Uterus (tissue), 4 donors: ENCODE data around the gene HPCAL4. TPM values are rescaled to one million over a fixed set of nuclear protein-coding genes. Genes with fewer than 3 reads are reported as not detected.

ENCODE experiments used
- DNase-seq, 2 donors: peaks; one replicate each; pipeline ENCODE4 v3.0.0-alpha.2; 2019 to 2020
- H3K27ac ChIP-seq, 2 donors: fragments of 200-600 bp; sonication (generic); 1 replicate in 1 of 2; 2 replicates in 1 of 2; pipeline ENCODE4 v1.5.1; 2016 to 2018
- H3K27me3 ChIP-seq, 2 donors: fragments of 200-600 bp; sonication (generic); one replicate each; pipeline ENCODE4 v1.5.1; 2018 to 2019; ENCODE audit warnings: control low read depth in 1 of 2
- H3K36me3 ChIP-seq, 2 donors: fragments of 200-600 bp; sonication (generic); one replicate each; pipeline ENCODE4 v1.5.1; 2019; ENCODE audit warnings: control low read depth in 1 of 2
- H3K4me1 ChIP-seq, 2 donors: fragments of 200-600 bp; sonication (generic); one replicate each; pipeline ENCODE4 v1.5.1; 2018 to 2019; ENCODE audit warnings: control low read depth in 1 of 2
- H3K4me3 ChIP-seq, 2 donors: fragments of 200-600 bp; sonication (generic); 1 replicate in 1 of 2; 2 replicates in 1 of 2; pipeline ENCODE4 v1.5.1; 2018 to 2019; ENCODE audit warnings: mild to moderate bottlenecking in 1 of 2
- H3K9me3 ChIP-seq, 2 donors: fragments of 200-600 bp; sonication (generic); one replicate each; pipeline ENCODE4 v1.5.1; 2019; ENCODE audit warnings: control low read depth in 1 of 2
- CTCF ChIP-seq, 4 experiments: fragments of 200-600 bp in 2 of 4; fragments of 450-650 bp in 2 of 4; sonication (generic) in 2 of 4; IDR thresholded peaks; one replicate each; pipeline ENCODE4 v1.5.1; 2016 to 2019; ENCODE audit warnings: antibody characterized with exemption in 4 of 4, mild to moderate bottlenecking in 2 of 4, moderate library complexity in 1 of 4
- POLR2A ChIP-seq, 2 donors: fragments of 450-650 bp; IDR thresholded peaks; one replicate each; pipeline ENCODE4 v1.6.1; 2016; ENCODE audit warnings: antibody characterized with exemption in 2 of 2, mild to moderate bottlenecking in 1 of 2, moderate library complexity in 1 of 2
- intact Hi-C: fragments of 100-400 bp; cut with DNase I; formaldehyde crosslinking; loops from one replicate; pipeline ENCODE4 v1.15.1; 2023; ENCODE audit warnings: low total_unique reads
- total RNA-seq, 4 donors: library from RNA; depleted of rRNA in 3 of 4; stranded (reverse); fragments of >200 nt in 3 of 4; gene quantifications; one replicate each; pipeline versions ENCODE4 v1.1.0 to v1.2.4, GENCODE V29; 2014 to 2023
- donor health status: DM: yes; HTN: yes; CAD: no.

Gene HPCAL4
- total RNA-seq, 4 donors from 2014 or later, result 0.24 to 3.9 TPM; not detected in 2

GRCh38 chr1:39690225-39690624 lies 1.0 kb downstream of the HPCAL4 start:
- Histone ChIP-seq H3K36me3 (no peaks in the 10 kb centered on the region), H3K27ac (no peak overlapping the region), H3K4me3 (no peak overlapping the region), H3K27me3 (peaks cover 13% of the 10 kb centered on the region in 2 donors), H3K9me3 (no peaks in the 10 kb centered on the region), H3K4me1 (peaks cover 0 to 13% of the 10 kb centered on the region in 2 donors)
- DNase-seq, result no peak
- TF ChIP-seq CTCF (IDR thresholded peaks at IDR 0.05), result no peak
- TF ChIP-seq POLR2A (IDR thresholded peaks at IDR 0.05), result no peak
- intact Hi-C loops, result no loop called here

GRCh38 chr1:39689635-39690034 lies 1.6 kb downstream of the HPCAL4 start:
- Histone ChIP-seq H3K4me1 (peaks cover 0 to 13% of the 10 kb centered on the region in 2 donors), H3K27me3 (peaks cover 13 to 16% of the 10 kb centered on the region in 2 donors), H3K27ac (no peak overlapping the region), H3K9me3 (no peaks in the 10 kb centered on the region), H3K4me3 (no peak overlapping the region), H3K36me3 (no peaks in the 10 kb centered on the region)
- TF ChIP-seq POLR2A (IDR thresholded peaks at IDR 0.05) (no peak), CTCF (IDR thresholded peaks at IDR 0.05) (no peak)
- no peak for DNase-seq
- intact Hi-C loops, result no loop called here

DNA sequence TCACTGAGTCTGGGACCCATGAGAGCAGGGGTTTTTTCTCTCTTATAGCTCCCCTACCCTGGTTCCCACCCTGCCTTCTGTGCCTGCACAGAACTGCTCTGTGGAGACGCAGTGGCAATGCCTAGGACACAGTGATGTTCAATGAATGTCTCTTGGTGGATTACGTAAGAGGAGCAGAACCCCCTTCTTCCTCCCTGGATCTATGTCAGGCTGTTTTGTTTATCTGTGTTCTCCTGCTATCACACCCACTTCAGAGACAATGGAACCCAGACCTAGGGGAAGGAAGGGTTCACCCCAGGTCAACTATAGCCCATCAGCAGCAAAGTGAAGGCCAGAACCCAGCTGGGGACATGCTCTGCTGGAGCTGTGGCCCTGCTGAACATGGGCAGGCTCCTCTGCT lies 2.0 kb downstream of the HPCAL4 start:
- H3K9me3 ChIP-seq, result no peaks in the 10 kb centered on the region
- H3K4me1 ChIP-seq, result peaks cover 0 to 13% of the 10 kb centered on the region in 2 donors
- H3K27ac ChIP-seq, result no peak overlapping the region
- H3K36me3 ChIP-seq, result no peaks in the 10 kb centered on the region
- H3K27me3 ChIP-seq, result peaks cover 13 to 18% of the 10 kb centered on the region in 2 donors
- intact Hi-C loops, result no loop called here
- DNase-seq, result no peak
- H3K4me3 ChIP-seq, result no peak overlapping the region
- TF ChIP-seq CTCF (IDR thresholded peaks at IDR 0.05) (no peak), POLR2A (IDR thresholded peaks at IDR 0.05) (no peak)

- Histone ChIP-seq H3K36me3 (no peaks in the 10 kb centered on the region), H3K9me3 (no peaks in the 10 kb centered on the region), H3K4me1 (peaks cover 0 to 13% of the 10 kb centered on the region in 2 donors), H3K27ac (no peak overlapping the region), H3K4me3 (no peak overlapping the region), H3K27me3 (peaks cover 13 to 20% of the 10 kb centered on the region in 2 donors)
- intact Hi-C loops, result no loop called here
- no peak for TF ChIP-seq CTCF (IDR thresholded peaks at IDR 0.05)
- DNase-seq, result no peak
Measured at GRCh38 chr1:39688706-39689105, 2.5 kb downstream of the HPCAL4 start.

- intact Hi-C loops, result no loop called here
- peaks cover 11 to 13% of the 10 kb centered on the region in 2 donors for H3K27me3 ChIP-seq
- no peak for TF ChIP-seq CTCF (IDR thresholded peaks at IDR 0.05)
- no peak for TF ChIP-seq POLR2A (IDR thresholded peaks at IDR 0.05)
- no peak overlapping the region for H3K4me3 ChIP-seq
- peaks cover 0 to 5% of the 10 kb centered on the region in 2 donors for H3K4me1 ChIP-seq
- no peak for DNase-seq
- no peaks in the 10 kb centered on the region for H3K36me3 ChIP-seq
- H3K9me3 ChIP-seq, result no peaks in the 10 kb centered on the region
- no peak overlapping the region for H3K27ac ChIP-seq
Measured at GRCh38 chr1:39687243-39687642, 4.0 kb downstream of the HPCAL4 start.
